Activated B cell treated with CpG ODN at 0.5 μM for 24 hours (primary cell): ENCODE measurements around the gene RELB. TPM values are rescaled to one million over a fixed set of nuclear protein-coding genes. Genes with fewer than 3 reads are reported as not detected.

Experiments used
- ATAC-seq: fragments of 200-7000 bp; cut with Tn5 transposase; one replicate; pipeline ENCODE4 v1.10.0; 2021; ENCODE audit warnings: low read depth, mild to moderate bottlenecking, moderate library complexity
- CTCF ChIA-PET: fragments of 350-600 bp; sonication (Branson Sonifier 250); formaldehyde crosslinking; loops from one replicate; lab custom pipeline; 2021; ENCODE audit warnings: antibody characterized with exemption; lab: Charles Lee
- POLR2A ChIA-PET: fragments of 350-600 bp; sonication (Branson Sonifier 250); formaldehyde crosslinking; loops from one replicate; lab custom pipeline; 2021; ENCODE audit warnings: antibody characterized with exemption; lab: Charles Lee
- DNase-seq: peaks from one replicate; pipeline ENCODE4 v3.0.0; 2022
- H3K27ac Mint-ChIP-seq: one replicate; pipeline ENCODE4 v1.8.0; 2020; ENCODE audit warnings: mixed read lengths
- H3K27me3 Mint-ChIP-seq: one replicate; pipeline ENCODE4 v1.8.0; 2021; ENCODE audit warnings: mixed read lengths
- H3K36me3 Mint-ChIP-seq: one replicate; pipeline ENCODE4 v1.8.0; 2021; ENCODE audit warnings: low read depth, mixed read lengths
- H3K4me1 Mint-ChIP-seq: one replicate; pipeline ENCODE4 v1.8.0; 2021; ENCODE audit warnings: mixed read lengths
- H3K4me3 Mint-ChIP-seq: one replicate; pipeline ENCODE4 v1.8.0; 2020; ENCODE audit warnings: mild to moderate bottlenecking, mixed read lengths
- H3K9me3 Mint-ChIP-seq: one replicate; pipeline ENCODE4 v1.8.0; 2020; ENCODE audit warnings: mixed read lengths
- intact Hi-C: fragments of 100-400 bp; cut with micrococcal nuclease; formaldehyde crosslinking; loops from one replicate; pipeline ENCODE4 v1.15.1; 2024
- total RNA-seq: library from RNA; stranded (reverse); gene quantifications from 2 replicates; pipeline ENCODE4 v1.2.3, GENCODE V29; 2022
- TF ChIP-seq, protein P1 (sequence below): fragments of 200-600 bp; IDR thresholded peaks from one replicate; pipeline ENCODE4 v1.8.0; 2022; ENCODE audit warnings: antibody characterized with exemption, mild to moderate bottlenecking

The RELB gene
- total RNA-seq, 1 donor from 2014 or later = 135 TPM

DNA sequence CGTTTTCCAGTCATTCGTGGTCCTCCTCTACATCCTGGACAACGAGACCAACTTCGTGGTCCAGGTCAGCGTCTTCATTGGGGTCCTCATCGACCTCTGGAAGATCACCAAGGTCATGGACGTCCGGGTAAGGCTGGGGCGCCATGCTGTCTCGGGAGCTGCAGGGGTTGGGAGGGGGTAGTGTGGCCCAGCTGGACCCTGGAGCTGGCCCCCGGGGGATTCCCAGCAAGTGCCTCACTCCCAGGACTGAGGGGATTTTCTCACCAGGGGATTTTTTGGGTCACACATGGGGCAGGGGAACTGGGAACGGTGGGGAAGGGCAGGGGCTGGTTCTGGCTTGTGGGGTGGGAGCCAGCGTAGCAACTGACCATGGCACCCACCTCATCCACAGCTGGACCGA, 10.8 kb upstream of the RELB start:
- H3K27me3 Mint-ChIP-seq = no peaks in the 10 kb centered on the region
- H3K9me3 Mint-ChIP-seq = no peaks in the 10 kb centered on the region
- ChIA-PET CTCF (interaction anchor here (1.2 to 3.4 kb wide), 3 partner anchors 57 to 197 kb away, joined by 3 to 30 read pairs (median 11); no protein-coding TSS in a partner anchor), POLR2A (interaction anchor here (1.2 to 2.3 kb wide), 2 partner anchors 11 to 49 kb away, joined by 4 to 14 read pairs; partner anchors contain the start of gene RELB)
- DNase-seq (no peak), ATAC-seq (no peak)
- no peak overlapping the region for H3K4me3 Mint-ChIP-seq
- TF ChIP-seq, protein P1, sequence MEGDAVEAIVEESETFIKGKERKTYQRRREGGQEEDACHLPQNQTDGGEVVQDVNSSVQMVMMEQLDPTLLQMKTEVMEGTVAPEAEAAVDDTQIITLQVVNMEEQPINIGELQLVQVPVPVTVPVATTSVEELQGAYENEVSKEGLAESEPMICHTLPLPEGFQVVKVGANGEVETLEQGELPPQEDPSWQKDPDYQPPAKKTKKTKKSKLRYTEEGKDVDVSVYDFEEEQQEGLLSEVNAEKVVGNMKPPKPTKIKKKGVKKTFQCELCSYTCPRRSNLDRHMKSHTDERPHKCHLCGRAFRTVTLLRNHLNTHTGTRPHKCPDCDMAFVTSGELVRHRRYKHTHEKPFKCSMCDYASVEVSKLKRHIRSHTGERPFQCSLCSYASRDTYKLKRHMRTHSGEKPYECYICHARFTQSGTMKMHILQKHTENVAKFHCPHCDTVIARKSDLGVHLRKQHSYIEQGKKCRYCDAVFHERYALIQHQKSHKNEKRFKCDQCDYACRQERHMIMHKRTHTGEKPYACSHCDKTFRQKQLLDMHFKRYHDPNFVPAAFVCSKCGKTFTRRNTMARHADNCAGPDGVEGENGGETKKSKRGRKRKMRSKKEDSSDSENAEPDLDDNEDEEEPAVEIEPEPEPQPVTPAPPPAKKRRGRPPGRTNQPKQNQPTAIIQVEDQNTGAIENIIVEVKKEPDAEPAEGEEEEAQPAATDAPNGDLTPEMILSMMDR = no peak
- intact Hi-C loops = no loop called here
- H3K27ac Mint-ChIP-seq = no peak overlapping the region
- peaks cover 7% of the 10 kb centered on the region for H3K4me1 Mint-ChIP-seq
- H3K36me3 Mint-ChIP-seq = peaks cover 63% of the 10 kb centered on the region

DNA sequence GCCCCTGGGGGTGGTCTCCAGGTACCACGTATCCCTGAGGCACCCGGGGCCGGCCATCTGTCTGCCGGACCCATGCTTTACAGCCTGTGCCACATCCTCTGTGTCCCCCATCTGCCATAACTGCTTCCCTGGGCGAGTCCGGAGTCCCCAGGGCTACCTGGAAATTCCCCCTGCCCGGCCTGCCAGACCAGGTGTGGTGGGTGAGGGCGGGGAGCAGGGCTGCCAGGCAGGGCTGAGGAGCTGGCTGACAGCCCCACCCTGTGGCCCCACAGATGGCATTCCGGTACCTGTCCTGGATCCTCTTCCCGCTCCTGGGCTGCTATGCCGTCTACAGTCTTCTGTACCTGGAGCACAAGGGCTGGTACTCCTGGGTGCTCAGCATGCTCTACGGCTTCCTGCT, 10.3 kb upstream of the RELB start:
- Mint-ChIP-seq H3K4me3 (no peak overlapping the region), H3K9me3 (no peaks in the 10 kb centered on the region), H3K4me1 (peaks cover 7% of the 10 kb centered on the region), H3K27me3 (no peaks in the 10 kb centered on the region), H3K27ac (no peak overlapping the region), H3K36me3 (peaks cover 58% of the 10 kb centered on the region)
- intact Hi-C loops = no loop called here
- TF ChIP-seq, protein P1 = no peak
- POLR2A ChIA-PET = interaction anchor here (1.2 kb wide), 1 partner anchor 48 kb away, joined by 4 read pairs; no protein-coding TSS in a partner anchor
- CTCF ChIA-PET = interaction anchor here (3.4 kb wide), 1 partner anchor 69 kb away, joined by 30 read pairs; no protein-coding TSS in a partner anchor
- ATAC-seq (no peak), DNase-seq (no peak)

DNA sequence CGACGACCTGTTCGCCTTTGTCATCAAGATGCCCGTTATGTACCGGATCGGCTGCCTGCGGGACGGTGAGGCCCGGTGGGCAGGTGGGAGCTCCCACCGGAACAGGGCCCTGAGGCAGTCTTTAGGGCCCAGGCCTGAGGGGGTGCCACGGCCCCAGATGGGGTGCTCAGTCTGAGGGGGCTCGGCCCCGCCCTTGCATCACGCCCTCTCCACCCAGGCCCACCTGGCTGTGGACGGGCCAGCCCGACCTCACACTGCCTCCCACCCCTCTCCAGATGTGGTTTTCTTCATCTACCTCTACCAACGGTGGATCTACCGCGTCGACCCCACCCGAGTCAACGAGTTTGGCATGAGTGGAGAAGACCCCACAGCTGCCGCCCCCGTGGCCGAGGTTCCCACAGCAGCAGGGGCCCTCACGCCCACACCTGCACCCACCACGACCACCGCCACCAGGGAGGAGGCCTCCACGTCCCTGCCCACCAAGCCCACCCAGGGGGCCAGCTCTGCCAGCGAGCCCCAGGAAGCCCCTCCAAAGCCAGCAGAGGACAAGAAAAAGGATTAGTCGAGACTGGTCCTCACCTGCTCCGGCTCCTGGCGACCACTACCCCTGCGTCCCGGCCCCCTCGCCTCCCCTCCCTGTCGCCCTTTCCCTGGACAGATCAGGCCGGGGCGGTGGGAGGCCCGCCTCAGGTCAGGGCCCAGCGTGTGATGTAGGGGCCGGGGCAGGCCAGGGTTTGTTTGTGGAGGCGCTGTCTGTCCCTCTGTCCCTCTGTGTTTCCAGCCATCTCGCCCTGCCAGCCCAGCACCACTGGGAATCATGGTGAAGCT, 8.7 kb upstream of the RELB start:
- ATAC-seq (no peak), DNase-seq (no peak)
- POLR2A ChIA-PET = no interaction called here
- peaks cover 7% of the 10 kb centered on the region for H3K4me1 Mint-ChIP-seq
- no peak overlapping the region for H3K4me3 Mint-ChIP-seq
- CTCF ChIA-PET = no interaction called here
- no peak overlapping the region for H3K27ac Mint-ChIP-seq
- intact Hi-C loops = no loop called here
- no peaks in the 10 kb centered on the region for H3K9me3 Mint-ChIP-seq
- peaks cover 43% of the 10 kb centered on the region for H3K36me3 Mint-ChIP-seq
- no peaks in the 10 kb centered on the region for H3K27me3 Mint-ChIP-seq
- TF ChIP-seq, protein P1 = no peak

DNA sequence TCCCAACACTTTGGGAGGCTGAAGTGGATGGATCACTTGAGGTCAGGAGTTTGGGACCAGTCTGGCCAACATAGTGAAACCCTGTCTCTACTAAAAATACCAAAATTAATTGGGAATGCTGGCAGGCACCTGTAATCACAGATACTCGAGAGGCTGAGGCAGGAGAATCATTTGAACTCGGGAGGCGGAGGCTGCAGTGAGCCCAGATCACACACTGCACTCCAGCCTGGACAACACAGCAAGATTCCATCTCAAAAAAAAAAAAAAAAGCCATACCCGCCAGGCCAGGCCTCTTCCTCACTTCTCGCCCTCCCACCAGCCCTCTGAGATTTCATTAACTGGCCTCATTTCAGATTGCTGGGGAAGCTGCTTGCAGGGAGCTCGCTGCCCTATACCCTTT, 7.7 kb upstream of the RELB start:
- POLR2A ChIA-PET = interaction anchor here (0.6 kb wide), 1 partner anchor 82 kb away, joined by 4 read pairs; no protein-coding TSS in a partner anchor
- no peak for ATAC-seq

More for the DNA sequence above, 7.7 kb upstream of the RELB start:
- DNase-seq = no peak
- Mint-ChIP-seq H3K36me3 (peaks cover 39% of the 10 kb centered on the region), H3K27me3 (no peaks in the 10 kb centered on the region), H3K4me3 (no peak overlapping the region), H3K27ac (no peak overlapping the region), H3K4me1 (peaks cover 7% of the 10 kb centered on the region), H3K9me3 (no peaks in the 10 kb centered on the region)
- intact Hi-C loops = no loop called here
- CTCF ChIA-PET = no interaction called here
- TF ChIP-seq, protein P1 = no peak
